ENCODE measurements around the gene PLPPR1.

The PLPPR1 gene

DNA sequence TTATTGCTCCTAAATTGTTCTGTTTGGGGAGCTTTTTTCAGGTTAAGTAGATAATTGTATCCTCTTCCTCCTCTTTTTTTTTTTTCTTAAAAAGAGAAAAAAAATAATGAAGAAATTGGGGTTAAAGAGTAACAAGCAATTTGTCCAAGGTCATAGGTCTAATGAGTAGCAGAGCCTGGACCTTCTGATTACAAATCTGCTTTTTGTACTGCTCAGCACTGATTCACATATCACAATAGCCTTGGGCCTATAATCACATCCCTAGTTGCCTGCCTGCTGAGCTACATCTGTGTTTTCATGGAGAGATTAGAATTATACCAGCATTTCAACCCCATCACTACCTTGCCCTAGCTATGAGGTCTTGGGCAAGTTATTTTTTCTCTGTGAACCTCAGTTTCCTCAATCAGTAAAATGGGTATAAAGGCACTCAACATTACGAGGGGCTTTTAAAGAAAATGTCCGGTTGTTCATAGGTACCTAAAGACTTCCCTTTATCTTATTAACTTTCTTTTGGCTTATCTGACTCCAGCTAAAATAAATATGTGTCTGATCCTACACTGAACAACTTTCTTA lies 204.0 kb downstream of the PLPPR1 start:
- ChIA-PET POLR2A (no interaction called here), CTCF (interaction anchor here (0.9 to 1.6 kb wide), 8 partner anchors 11 to 631 kb away, joined by 3 to 7 read pairs (median 4); no protein-coding TSS in a partner anchor)
- TF ChIP-seq, protein P1, sequence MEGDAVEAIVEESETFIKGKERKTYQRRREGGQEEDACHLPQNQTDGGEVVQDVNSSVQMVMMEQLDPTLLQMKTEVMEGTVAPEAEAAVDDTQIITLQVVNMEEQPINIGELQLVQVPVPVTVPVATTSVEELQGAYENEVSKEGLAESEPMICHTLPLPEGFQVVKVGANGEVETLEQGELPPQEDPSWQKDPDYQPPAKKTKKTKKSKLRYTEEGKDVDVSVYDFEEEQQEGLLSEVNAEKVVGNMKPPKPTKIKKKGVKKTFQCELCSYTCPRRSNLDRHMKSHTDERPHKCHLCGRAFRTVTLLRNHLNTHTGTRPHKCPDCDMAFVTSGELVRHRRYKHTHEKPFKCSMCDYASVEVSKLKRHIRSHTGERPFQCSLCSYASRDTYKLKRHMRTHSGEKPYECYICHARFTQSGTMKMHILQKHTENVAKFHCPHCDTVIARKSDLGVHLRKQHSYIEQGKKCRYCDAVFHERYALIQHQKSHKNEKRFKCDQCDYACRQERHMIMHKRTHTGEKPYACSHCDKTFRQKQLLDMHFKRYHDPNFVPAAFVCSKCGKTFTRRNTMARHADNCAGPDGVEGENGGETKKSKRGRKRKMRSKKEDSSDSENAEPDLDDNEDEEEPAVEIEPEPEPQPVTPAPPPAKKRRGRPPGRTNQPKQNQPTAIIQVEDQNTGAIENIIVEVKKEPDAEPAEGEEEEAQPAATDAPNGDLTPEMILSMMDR (IDR thresholded peaks at IDR 0.05; ENCODE audit: control extremely low read depth, extremely low read depth, low read depth, missing control alignments) = no peak
- DNase-seq (ENCODE audit: extremely low spot score) = no peak

DNA sequence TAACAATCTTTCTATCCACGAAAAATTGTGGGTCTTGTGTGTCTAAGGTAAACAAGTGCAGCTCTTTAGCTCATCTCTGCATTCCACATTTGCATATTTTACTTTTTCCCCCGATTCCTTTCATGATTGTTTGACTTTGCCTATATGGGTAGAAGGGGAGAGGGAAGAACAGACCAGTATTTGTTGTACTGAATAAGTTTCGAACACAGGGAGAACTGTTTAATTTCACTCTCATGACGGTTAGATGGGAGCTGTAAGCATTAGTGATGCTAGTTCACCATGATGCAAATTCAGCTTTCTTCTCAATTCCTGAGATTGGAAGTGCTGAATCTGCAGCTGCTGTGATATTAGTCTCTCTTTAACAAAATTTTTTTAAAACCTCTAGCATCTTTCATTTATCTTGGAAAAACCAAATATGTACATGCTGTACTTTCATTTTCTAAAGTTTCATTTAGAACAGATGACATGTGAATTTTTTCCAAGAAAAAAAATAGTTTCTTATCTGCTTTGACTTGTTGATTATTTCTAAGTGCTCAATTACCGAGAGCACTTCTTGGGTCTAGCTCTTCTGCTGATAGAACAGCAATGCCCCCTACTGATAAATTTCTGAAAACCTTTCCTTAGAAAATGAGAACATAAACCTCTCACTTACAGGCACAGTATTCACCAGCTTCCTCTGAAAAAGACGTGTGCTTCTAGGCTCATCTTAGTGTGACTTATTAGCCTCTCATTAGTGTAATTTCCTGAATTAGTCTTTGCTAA lies 206.8 kb downstream of the PLPPR1 start:
- DNase-seq (ENCODE audit: extremely low spot score) = peak; percentile 4
- ChIA-PET POLR2A (no interaction called here), CTCF (interaction anchor here (0.8 to 1.9 kb wide), 10 partner anchors 13 to 634 kb away, joined by 3 to 15 read pairs (median 6); no protein-coding TSS in a partner anchor)
- TF ChIP-seq, protein P1 (IDR thresholded peaks at IDR 0.05; ENCODE audit: control extremely low read depth, extremely low read depth, low read depth, missing control alignments) = peak; percentile 37

DNA sequence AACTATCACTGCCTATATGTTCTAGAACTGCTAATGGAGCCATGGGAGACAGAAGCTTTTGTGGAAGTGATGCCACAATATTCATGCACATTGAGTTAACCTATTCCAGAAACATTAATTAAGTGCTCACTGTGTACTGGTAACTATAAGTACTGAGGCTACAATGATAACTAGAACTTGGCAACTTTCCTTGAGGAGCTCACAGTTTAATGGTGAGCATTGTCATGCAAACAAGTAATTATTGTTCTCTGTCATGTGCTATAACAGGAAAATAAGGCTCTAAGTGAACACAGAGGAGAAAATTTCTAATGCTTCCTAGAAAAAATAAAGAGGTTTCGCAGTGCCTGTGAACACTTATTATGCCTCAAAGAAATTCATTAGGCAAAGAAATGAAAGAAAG lies 214.1 kb downstream of the PLPPR1 start:
- DNase-seq (ENCODE audit: extremely low spot score) = no peak
- TF ChIP-seq, protein P1 (IDR thresholded peaks at IDR 0.05; ENCODE audit: control extremely low read depth, extremely low read depth, low read depth, missing control alignments) = no peak
- POLR2A ChIA-PET = no interaction called here
- CTCF ChIA-PET = interaction anchor here (1.1 to 1.5 kb wide), 2 partner anchors 10 to 641 kb away, joined by 3 to 4 read pairs; no protein-coding TSS in a partner anchor

DNA sequence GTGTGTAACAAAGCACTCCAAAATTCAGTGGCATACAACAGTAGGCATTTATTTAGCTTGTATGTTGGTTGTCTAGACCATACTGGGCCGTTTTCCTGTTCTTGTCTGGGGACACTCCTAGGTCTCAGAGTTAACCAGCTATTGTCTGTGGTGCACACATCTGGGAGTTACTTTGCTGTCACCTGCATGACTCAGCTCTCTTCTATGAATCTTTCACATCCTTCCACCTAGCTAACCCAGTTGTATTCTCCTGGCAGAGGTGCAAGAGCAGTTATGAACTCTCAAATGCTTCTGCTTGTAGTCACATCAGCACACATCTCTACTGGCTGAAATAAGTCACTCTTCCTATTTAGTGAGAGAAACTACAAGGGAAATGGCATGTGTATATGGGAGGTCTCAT lies 218.2 kb downstream of the PLPPR1 start:
- ChIA-PET CTCF (interaction anchor here (0.9 kb wide), 1 partner anchor 213 kb away, joined by 3 read pairs; no protein-coding TSS in a partner anchor), POLR2A (no interaction called here)
- TF ChIP-seq, protein P1 (IDR thresholded peaks at IDR 0.05; ENCODE audit: control extremely low read depth, extremely low read depth, low read depth, missing control alignments) = no peak
- DNase-seq (ENCODE audit: extremely low spot score) = no peak

DNA sequence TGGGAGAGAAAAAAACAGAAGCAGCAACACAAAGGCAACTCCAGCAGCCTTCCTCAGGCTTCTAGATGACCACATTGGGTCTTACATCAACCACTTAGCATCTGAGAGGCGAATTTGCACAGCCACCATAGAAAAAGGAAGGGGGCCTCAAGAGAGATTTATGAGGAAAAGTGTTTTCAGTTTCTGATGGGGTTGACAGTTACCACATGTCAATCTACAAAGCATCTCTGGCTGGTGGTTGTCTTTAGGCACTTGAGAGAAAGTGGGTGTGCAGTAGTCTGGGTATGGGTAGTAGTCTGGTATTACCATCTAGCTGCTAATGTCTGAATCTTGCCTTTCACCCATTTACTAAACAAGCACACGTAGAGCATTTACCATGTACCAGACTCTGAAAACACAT lies 218.8 kb downstream of the PLPPR1 start:
- no peak for DNase-seq (ENCODE audit: extremely low spot score)
- CTCF ChIA-PET = interaction anchor here (0.9 to 1.6 kb wide), 5 partner anchors 12 to 288 kb away, joined by 3 to 6 read pairs (median 3); no protein-coding TSS in a partner anchor
- POLR2A ChIA-PET = no interaction called here

GRCh38 chr9:101254733-101255433 lies 226.4 kb downstream of the PLPPR1 start:
- CTCF ChIA-PET = interaction anchor here (1.3 to 2.1 kb wide), 4 partner anchors 9 to 13 kb away, joined by 3 to 5 read pairs (median 3); no protein-coding TSS in a partner anchor
- TF ChIP-seq, protein P1 (IDR thresholded peaks at IDR 0.05; ENCODE audit: control extremely low read depth, extremely low read depth, low read depth, missing control alignments) = no peak

More for the DNA sequence above, 218.8 kb downstream of the PLPPR1 start:
- TF ChIP-seq, protein P1 (IDR thresholded peaks at IDR 0.05; ENCODE audit: control extremely low read depth, extremely low read depth, low read depth, missing control alignments) = no peak

More at GRCh38 chr9:101254733-101255433, 226.4 kb downstream of the PLPPR1 start:
- POLR2A ChIA-PET = no interaction called here
- DNase-seq (ENCODE audit: extremely low spot score) = no peak

Data from GM10248 (cell line).